ENCODE results near the gene SKI.

Gene SKI

DNA sequence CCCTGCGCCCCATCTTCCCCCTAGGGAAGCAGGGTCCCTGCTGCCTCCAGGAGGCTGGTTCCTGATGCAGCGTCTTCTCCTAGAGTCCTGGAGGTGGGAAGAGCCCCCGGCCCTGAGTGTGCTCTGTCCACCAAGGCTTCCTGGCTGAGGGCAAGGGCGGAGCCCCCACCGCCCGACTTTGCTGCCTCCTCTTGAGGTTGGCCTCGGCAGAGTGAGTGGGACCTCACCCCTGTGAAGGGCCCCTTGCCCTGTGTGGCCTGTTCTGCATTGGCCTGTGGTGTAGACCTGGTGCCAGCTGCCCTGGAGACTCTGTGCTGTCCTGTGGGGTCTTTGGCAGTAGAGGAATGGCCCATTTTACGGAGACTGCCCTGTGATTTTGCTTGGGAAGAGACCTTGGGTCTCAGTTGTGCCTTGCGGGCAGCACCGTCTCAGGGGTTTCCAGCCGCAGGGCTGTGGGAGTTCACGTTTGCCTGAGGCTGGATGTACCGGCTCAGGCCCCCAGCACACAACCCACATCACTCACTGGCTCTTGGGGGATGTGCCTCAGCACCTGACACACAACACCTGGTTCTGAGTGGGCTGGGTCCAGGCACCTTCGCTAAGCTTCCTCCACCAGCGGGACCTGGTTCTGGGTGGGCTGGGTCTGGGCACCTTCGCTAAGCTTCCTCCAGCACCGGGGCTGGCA, 73.6 kb downstream of the SKI start:
- in situ Hi-C loops (cut with HindIII; ENCODE audit: low sequenced_read_pairs) = loop anchor here (5.0 kb wide), 2 partner anchors 46 to 104 kb away; no protein-coding TSS in a partner anchor
- TF ChIP-seq, protein P1, sequence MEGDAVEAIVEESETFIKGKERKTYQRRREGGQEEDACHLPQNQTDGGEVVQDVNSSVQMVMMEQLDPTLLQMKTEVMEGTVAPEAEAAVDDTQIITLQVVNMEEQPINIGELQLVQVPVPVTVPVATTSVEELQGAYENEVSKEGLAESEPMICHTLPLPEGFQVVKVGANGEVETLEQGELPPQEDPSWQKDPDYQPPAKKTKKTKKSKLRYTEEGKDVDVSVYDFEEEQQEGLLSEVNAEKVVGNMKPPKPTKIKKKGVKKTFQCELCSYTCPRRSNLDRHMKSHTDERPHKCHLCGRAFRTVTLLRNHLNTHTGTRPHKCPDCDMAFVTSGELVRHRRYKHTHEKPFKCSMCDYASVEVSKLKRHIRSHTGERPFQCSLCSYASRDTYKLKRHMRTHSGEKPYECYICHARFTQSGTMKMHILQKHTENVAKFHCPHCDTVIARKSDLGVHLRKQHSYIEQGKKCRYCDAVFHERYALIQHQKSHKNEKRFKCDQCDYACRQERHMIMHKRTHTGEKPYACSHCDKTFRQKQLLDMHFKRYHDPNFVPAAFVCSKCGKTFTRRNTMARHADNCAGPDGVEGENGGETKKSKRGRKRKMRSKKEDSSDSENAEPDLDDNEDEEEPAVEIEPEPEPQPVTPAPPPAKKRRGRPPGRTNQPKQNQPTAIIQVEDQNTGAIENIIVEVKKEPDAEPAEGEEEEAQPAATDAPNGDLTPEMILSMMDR (IDR thresholded peaks at IDR 0.05; ENCODE audit: low read depth, low read length, missing control alignments) = no peak
- no peak overlapping the region for H3K4me3 ChIP-seq (ENCODE audit: low read depth, low read length)
- no peak for DNase-seq (ENCODE audit: low read depth)

DNA sequence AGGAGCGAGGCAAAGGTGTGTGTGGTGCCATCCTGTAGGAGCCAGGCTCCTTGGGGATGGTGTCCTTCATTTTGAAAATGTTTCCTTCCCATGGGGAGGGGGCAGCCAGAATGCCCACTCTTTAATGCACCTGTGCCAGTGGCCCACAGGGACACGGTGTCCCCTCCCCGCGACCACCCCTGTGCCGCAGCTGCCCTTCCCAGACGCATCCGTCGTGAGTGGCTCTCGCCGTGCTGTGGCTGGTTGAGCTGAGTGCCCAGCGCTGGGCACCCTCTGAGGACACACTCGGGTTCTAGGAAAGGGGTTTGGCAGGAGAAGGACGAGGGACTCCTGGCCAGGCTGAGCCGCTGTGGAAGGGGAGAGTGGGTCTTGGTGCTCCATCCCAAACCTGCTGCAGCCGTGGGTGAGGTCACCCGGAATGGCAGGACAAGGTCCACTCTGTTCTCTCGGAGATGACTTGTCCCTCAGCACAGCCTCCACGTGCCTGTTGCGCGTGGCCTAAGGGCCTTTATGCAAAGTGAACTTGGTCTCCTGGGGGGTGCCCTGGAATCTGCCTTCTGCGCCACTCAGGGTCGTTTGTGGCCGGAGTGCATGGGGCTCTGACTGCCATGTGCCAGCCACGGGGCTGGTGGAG, 74.3 kb downstream of the SKI start:
- H3K4me3 ChIP-seq (ENCODE audit: low read depth, low read length) = no peak overlapping the region
- in situ Hi-C loops (cut with HindIII; ENCODE audit: low sequenced_read_pairs) = loop anchor here (5.0 kb wide), 2 partner anchors 45 to 105 kb away; no protein-coding TSS in a partner anchor
- DNase-seq (ENCODE audit: low read depth) = no peak
- TF ChIP-seq, protein P1 (IDR thresholded peaks at IDR 0.05; ENCODE audit: low read depth, low read length, missing control alignments) = no peak

DNA sequence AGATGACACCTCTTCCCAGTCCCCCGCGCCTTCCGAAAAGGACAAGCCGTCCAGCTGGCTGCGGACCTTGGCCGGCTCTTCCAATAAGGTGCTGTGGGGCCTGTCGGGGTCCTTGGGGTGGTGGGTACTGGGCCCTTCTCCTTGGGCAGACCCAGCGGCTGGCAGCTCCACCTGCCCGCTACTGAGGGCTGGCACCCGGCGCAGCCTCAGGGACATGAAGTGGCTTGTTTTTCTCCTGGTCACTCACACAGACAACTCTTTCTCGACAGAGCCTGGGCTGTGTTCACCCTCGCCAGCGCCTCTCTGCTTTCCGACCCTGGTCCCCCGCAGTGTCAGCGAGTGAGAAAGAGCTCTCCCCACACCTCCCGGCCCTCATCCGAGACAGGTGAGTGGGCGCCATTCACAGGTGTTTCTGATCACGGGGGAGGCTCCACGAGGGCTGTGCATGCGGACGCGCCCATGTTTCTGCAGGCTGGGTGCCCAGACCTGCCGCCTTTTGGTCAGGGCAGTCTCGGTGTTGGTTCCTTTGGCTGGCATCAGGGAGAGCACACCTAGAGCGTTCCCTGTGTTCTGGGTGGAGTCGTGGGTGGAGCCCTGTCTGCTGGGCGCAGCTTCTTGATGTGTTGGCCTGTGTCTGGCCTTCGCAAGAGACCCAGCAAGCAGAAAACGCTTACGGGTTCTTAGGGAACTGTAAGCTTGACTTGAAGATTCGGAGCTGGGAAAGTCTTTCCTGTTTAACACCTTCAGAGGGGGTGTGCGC, 75.1 kb downstream of the SKI start:
- H3K4me3 ChIP-seq (ENCODE audit: low read depth, low read length) = no peak overlapping the region
- no peak for DNase-seq (ENCODE audit: low read depth)
- TF ChIP-seq, protein P1 (IDR thresholded peaks at IDR 0.05; ENCODE audit: low read depth, low read length, missing control alignments) = no peak
- in situ Hi-C loops (cut with HindIII; ENCODE audit: low sequenced_read_pairs) = loop anchor here (5.0 kb wide), 2 partner anchors 44 to 106 kb away; no protein-coding TSS in a partner anchor

DNA sequence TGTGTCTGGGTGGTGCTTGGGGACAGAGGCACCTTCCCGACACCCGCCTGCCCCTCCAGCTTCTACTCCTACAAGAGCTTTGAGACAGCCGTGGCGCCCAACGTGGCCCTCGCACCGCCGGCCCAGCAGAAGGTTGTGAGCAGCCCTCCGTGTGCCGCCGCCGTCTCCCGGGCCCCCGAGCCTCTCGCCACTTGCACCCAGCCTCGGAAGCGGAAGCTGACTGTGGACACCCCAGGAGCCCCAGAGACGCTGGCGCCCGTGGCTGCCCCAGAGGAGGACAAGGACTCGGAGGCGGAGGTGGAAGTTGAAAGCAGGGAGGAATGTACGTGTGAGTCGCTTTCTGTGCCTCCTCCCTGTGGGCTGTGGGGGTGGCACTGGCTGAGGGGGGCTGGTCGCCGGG, 75.7 kb downstream of the SKI start:
- in situ Hi-C loops (cut with HindIII; ENCODE audit: low sequenced_read_pairs) = loop anchor here (5.0 kb wide), 2 partner anchors 44 to 106 kb away; no protein-coding TSS in a partner anchor
- no peak overlapping the region for H3K4me3 ChIP-seq (ENCODE audit: low read depth, low read length)
- DNase-seq (ENCODE audit: low read depth) = no peak
- TF ChIP-seq, protein P1 (IDR thresholded peaks at IDR 0.05; ENCODE audit: low read depth, low read length, missing control alignments) = no peak

DNA sequence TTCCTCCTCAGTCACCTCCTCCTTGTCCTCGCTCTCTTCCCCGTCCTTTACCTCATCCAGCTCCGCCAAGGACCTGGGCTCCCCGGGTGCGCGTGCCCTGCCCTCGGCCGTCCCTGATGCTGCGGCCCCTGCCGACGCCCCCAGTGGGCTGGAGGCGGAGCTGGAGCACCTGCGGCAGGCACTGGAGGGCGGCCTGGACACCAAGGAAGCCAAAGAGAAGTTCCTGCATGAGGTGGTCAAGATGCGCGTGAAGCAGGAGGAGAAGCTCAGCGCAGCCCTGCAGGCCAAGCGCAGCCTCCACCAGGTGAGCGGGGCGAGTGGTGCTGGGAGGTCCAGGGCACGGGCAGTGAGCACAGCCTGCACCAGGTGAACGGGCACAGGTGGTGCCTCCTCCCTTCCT, 76.2 kb downstream of the SKI start:
- in situ Hi-C loops (cut with HindIII; ENCODE audit: low sequenced_read_pairs) = loop anchor here (5.0 kb wide), 2 partner anchors 43 to 107 kb away; no protein-coding TSS in a partner anchor
- DNase-seq (ENCODE audit: low read depth) = no peak
- TF ChIP-seq, protein P1 (IDR thresholded peaks at IDR 0.05; ENCODE audit: low read depth, low read length, missing control alignments) = no peak
- no peak overlapping the region for H3K4me3 ChIP-seq (ENCODE audit: low read depth, low read length)

DNA sequence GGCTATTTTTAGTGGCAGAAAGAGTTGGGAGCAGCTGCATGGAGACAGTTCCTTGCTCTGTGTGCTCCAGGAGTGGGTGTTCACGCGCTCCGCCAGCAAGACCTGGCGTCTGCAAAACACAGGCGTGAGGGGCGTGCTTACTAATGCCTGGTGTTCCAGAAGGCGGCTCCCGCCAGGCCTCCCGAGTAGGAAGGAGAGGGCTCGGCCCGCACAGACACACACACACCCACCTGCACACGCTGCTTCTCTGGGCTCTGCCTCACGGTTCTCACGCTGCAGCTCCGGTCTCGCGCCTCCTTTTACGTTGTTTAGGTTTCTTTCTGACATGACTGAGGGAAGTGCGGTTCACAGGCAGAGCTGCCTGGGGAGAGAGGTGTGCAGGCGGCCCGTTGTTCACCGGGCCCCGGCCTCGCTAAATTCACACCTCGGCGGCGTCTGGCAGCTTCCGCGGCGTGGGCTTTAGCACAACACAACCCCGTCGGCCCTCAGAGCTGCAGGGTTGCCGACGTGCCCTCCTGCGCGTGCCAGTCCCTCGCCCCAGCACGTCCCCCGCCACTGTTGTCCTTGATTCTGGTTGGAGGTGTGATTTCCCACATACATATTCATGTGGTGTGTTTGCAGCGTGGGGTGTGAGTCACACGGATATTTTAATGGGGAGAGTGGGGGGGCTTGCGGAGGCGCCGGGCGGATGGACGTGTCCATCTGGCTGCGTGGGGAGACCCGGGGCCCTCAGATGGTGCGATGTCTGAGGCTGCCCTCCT, 77.0 kb downstream of the SKI start:
- no peak overlapping the region for H3K4me3 ChIP-seq (ENCODE audit: low read depth, low read length)
- TF ChIP-seq, protein P1 (IDR thresholded peaks at IDR 0.05; ENCODE audit: low read depth, low read length, missing control alignments) = no peak
- DNase-seq (ENCODE audit: low read depth) = no peak
- in situ Hi-C loops (cut with HindIII; ENCODE audit: low sequenced_read_pairs) = loop anchor here (5.0 kb wide), 2 partner anchors 42 to 108 kb away; no protein-coding TSS in a partner anchor

All from astrocyte of the cerebellum (primary cell).